ENCODE measurements around the gene CPNE4. TPM values are rescaled to one million over a fixed set of nuclear protein-coding genes. Genes with fewer than 3 reads are reported as not detected.

Gene CPNE4
- total RNA-seq, 4 donors from 2014 or later = 0.10 to 0.25 (median 0.16) TPM; not detected in 1

DNA sequence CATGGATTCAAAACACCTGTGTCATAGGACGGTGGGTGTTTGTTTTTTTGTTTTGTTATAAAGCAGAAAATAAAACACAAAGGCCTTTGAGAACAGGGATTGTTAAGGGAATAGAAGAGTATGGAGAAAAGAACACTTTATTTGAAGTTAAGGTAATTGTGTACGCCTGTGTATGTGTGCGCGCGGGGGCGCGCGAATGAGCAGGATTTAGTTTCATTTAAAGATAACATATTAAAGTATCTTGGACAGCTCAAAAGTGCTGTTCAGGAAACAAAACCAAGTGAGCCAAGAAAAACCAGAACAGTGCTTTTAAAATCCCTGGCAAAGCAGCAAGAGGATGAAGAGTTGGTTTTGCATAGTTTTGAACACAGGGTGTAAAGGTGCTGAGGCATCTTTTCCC, 1.9 kb downstream of the CPNE4 start:
- TF ChIP-seq, protein P1, sequence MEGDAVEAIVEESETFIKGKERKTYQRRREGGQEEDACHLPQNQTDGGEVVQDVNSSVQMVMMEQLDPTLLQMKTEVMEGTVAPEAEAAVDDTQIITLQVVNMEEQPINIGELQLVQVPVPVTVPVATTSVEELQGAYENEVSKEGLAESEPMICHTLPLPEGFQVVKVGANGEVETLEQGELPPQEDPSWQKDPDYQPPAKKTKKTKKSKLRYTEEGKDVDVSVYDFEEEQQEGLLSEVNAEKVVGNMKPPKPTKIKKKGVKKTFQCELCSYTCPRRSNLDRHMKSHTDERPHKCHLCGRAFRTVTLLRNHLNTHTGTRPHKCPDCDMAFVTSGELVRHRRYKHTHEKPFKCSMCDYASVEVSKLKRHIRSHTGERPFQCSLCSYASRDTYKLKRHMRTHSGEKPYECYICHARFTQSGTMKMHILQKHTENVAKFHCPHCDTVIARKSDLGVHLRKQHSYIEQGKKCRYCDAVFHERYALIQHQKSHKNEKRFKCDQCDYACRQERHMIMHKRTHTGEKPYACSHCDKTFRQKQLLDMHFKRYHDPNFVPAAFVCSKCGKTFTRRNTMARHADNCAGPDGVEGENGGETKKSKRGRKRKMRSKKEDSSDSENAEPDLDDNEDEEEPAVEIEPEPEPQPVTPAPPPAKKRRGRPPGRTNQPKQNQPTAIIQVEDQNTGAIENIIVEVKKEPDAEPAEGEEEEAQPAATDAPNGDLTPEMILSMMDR (IDR thresholded peaks at IDR 0.05) = no peak
- TF ChIP-seq POLR2A (IDR thresholded peaks at IDR 0.05) = no peak
- WGBS, 2 donors = 86 to 89% methylated on average over 8 of the region's 8 CpGs
- intact Hi-C loops (cut with DNase I; ENCODE audit: low total_unique reads) = loop anchor here (5.0 to 10.0 kb wide), 2 partner anchors 238 to 369 kb away; no protein-coding TSS in a partner anchor
- no peak overlapping the region for H3K4me3 ChIP-seq (ENCODE audit: low read depth, poor library complexity, severe bottlenecking)
- DNase-seq (ENCODE audit: low spot score in 2 of 2) = no peak

DNA sequence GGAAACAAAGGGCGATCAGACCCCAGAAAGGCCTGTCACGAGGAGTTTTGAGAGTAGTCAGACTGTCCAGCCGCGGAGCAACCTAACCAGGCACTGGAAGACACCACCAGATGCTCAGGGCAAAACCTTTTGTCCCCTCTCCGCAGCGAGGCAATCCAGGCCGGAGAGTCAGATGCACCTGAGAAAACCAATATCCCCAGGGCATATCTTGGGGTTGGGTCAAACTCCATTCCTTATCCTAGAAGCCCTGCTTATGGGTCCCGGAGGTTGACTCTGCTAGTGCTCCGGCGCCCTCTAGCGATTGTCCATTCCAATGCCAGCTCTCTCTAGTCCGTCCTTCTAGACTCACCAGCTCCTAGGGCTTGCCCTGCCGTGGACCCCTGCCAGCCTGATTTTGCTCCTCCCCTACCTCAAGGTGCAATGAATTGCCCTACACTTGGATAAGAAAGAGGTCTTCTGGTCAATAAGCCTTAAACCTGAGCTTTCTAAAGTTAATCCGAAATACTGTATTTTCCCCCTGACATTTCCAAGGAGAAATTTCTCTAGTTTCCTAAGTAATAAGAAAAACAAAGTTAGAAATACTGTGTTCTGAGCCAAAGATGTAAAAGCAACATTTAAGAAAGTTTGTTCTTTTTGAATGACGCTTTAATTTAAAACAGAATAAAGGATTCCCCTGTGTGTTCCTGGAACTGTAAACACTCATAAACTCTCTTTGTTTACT, 5.5 kb downstream of the CPNE4 start:
- TF ChIP-seq, protein P1 (IDR thresholded peaks at IDR 0.05) = no peak
- no peak for TF ChIP-seq POLR2A (IDR thresholded peaks at IDR 0.05)
- DNase-seq (ENCODE audit: low spot score in 2 of 2) = peak; percentile 77 to 93
- intact Hi-C loops (cut with DNase I; ENCODE audit: low total_unique reads) = no loop called here
- H3K4me3 ChIP-seq (ENCODE audit: low read depth, poor library complexity, severe bottlenecking) = no peak overlapping the region
- 19 to 24% methylated on average over 15 of the region's 15 CpGs for WGBS, 2 donors

DNA sequence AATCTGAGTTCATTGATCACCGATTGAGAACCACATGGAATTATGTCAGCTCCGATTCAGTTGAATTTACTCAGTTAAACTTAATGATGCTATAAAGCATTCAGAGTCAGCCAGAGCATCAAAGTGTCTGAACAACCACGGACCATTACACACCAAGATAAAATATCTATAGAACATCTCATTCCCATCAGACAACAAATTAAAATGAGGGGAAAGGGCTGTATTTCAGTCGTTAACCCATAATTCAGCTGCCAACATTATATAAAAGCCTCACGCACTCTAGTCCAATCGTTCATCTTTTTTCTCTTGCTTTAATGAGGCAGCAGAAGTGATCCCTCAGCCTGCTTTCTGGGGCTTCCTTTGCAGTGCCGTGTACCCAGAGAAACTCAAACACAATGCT, 11.9 kb downstream of the CPNE4 start:
- 67 to 70% methylated on average over 7 of the region's 7 CpGs for WGBS, 2 donors

DNA sequence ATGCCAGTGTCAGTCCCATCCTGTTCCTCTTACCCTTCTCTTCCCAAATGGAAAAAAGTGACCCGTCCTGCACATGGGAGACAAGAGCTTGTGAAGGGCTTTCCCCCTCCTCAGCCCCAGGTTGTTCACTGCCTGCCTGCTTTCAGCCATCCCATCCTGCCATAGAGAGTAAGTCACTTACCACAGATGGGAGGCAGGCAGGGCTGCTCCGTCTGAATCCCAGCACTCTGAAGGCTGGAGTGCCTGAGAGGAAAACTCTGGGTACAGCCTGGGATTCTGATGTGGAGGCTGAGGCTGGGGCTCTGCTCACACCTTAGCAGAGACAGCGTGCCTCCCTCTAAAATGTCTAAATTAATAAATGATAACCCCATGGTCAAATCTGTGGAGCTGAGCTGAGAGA, 14.8 kb downstream of the CPNE4 start:
- H3K4me3 ChIP-seq (ENCODE audit: low read depth, poor library complexity, severe bottlenecking) = no peak overlapping the region
- intact Hi-C loops (cut with DNase I; ENCODE audit: low total_unique reads) = no loop called here
- WGBS, 2 donors = 33 to 43% methylated on average over 3 of the region's 3 CpGs
- TF ChIP-seq, protein P1 (IDR thresholded peaks at IDR 0.05) = no peak
- no peak for TF ChIP-seq POLR2A (IDR thresholded peaks at IDR 0.05)
- DNase-seq (ENCODE audit: low spot score in 2 of 2) = no peak

More for the DNA sequence above, 11.9 kb downstream of the CPNE4 start:
- DNase-seq (ENCODE audit: low spot score in 2 of 2) = no peak
- intact Hi-C loops (cut with DNase I; ENCODE audit: low total_unique reads) = no loop called here
- H3K4me3 ChIP-seq (ENCODE audit: low read depth, poor library complexity, severe bottlenecking) = no peak overlapping the region
- TF ChIP-seq POLR2A (IDR thresholded peaks at IDR 0.05) = no peak
- TF ChIP-seq, protein P1 (IDR thresholded peaks at IDR 0.05) = no peak

DNA sequence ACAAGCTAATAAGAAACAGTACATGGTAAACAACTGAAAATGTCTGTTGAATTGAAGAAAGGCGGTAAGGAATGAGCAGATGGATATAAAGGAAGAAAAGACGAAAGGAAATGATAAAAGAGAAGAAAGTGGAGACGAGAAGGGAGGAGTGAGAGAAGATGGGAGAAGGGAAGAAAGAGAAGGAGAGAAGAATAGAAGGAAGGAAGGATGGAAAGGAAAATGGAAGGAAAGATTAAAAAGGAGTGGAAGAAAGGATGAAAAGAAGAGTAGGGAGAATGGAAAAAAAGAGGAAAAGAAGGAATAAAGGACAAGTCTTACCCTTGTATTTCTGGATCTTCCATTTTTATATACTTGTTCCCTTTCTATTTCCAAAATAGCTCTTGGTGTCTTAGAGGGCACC, 17.7 kb downstream of the CPNE4 start:
- WGBS, 2 donors = 91 to 92% methylated on average over 3 of the region's 3 CpGs
- intact Hi-C loops (cut with DNase I; ENCODE audit: low total_unique reads) = no loop called here
- H3K4me3 ChIP-seq (ENCODE audit: low read depth, poor library complexity, severe bottlenecking) = no peak overlapping the region
- no peak for TF ChIP-seq POLR2A (IDR thresholded peaks at IDR 0.05)
- DNase-seq (ENCODE audit: low spot score in 2 of 2) = no peak

DNA sequence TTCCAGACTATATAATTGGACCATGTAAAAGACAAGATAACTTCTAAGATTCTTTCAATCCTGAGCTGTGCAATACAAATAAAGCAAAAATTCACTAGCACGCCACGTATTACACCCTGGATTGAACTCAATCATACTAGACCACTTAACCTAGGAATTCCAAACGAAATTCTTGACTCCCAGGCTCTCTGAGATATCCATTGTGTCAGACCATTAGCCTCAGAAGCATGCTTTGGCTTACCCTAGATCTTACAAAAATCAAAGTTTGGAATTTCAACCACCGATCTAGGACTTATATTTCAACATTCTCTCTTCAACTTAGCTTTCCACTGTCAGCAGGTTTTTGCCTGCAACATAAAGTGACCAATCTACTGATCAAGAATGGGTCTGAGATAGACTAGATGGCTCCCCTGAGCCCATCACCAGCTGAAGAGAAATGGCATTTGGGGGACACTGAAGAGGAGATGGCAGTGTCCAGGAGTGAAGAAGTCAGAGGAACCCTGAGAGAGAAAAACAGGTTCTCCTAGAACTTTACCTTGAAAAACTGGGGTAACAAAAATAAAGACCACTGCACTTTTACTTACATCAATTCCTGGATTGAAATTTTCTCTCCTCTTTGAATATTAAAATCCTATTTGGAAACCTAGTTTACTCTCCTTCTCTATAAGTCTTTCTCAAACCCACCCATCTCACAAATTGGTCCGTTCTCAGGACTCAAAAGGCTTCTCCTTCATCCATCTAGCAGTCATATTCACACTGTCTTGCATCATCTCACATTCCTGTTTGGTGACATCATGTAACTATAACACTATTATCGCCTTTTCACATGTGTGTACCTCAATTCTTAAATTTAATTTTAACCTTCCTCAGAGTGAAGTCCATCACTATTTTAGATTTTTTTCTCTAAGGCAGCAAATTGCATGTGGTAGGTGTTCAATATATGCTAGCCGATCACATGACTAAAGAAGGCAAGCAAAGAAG, 18.5 kb downstream of the CPNE4 start:
- TF ChIP-seq, protein P1 (IDR thresholded peaks at IDR 0.05) = no peak
- TF ChIP-seq POLR2A (IDR thresholded peaks at IDR 0.05) = no peak
- no peak for DNase-seq (ENCODE audit: low spot score in 2 of 2)
- H3K4me3 ChIP-seq (ENCODE audit: low read depth, poor library complexity, severe bottlenecking) = no peak overlapping the region
- intact Hi-C loops (cut with DNase I; ENCODE audit: low total_unique reads) = no loop called here
- WGBS, 2 donors = 74 to 76% methylated on average over 7 of the region's 7 CpGs
